H1 (cell line): ENCODE data around the gene AP2A2.

Source experiments
- EZH2 ChIP-seq: fragments of 200-600 bp; sonication (generic); IDR thresholded peaks from 2 replicates; pipeline ENCODE4 v1.7.1; 2012; ENCODE audit warnings: low read depth, mild to moderate bottlenecking, moderate library complexity, low read length, inconsistent platforms; ENCODE audit not compliant: severe bottlenecking
- GTF2F1 ChIP-seq: IDR thresholded peaks from 2 replicates; pipeline ENCODE4 v1.6.1; 2012; ENCODE audit warnings: low read depth, low read length, improper control_type of control experiment, borderline replicate concordance
- POLR2A ChIP-seq, 2 experiments: IDR thresholded peaks; 1 replicate in 1 of 2; 2 replicates in 1 of 2; pipeline ENCODE4 v1.6.1; 2011; ENCODE audit warnings: low read depth in 2 of 2, low read length in 2 of 2, mild to moderate bottlenecking in 2 of 2; ENCODE audit errors: control extremely low read depth in 1 of 2
- POLR2AphosphoS5 ChIP-seq: IDR thresholded peaks from 2 replicates; pipeline ENCODE4 v1.6.1; 2011; ENCODE audit warnings: low read depth, low read length
- TBP ChIP-seq: IDR thresholded peaks from 2 replicates; pipeline ENCODE4 v1.6.1; 2011; ENCODE audit warnings: low read depth, low read length, improper control_type of control experiment

- TF ChIP-seq GTF2F1 (no peak), TBP (no peak), POLR2A (IDR thresholded peaks at IDR 0.05; ENCODE audit: control extremely low read depth in 1 of 2, low read depth in 2 of 2, low read length in 2 of 2) (no peak), POLR2AphosphoS5 (no peak), EZH2 (no peak)
These were observed 85.6 kb downstream of the AP2A2 start for GRCh38 chr11:1011320-1011698.
